KMS-11 (cell line): ENCODE data around the gene AMELY.

Experiments used
- H2AFZ ChIP-seq: fragments of 200-600 bp; sonication (generic); 2 replicates; pipeline ENCODE4 v1.6.1; 2016; ENCODE audit warnings: antibody characterized with exemption, mixed run types, low read depth
- H3K27ac ChIP-seq: fragments of 200-600 bp; sonication (generic); 2 replicates; pipeline ENCODE4 v1.6.1; 2016; ENCODE audit warnings: mild to moderate bottlenecking, mixed run types
- H3K27me3 ChIP-seq: fragments of 200-600 bp; sonication (generic); 2 replicates; pipeline ENCODE4 v1.6.1; 2017; ENCODE audit warnings: mild to moderate bottlenecking, low read depth, mixed run types, moderate library complexity; ENCODE audit not compliant: insufficient read depth
- H3K36me3 ChIP-seq: fragments of 200-600 bp; sonication (generic); 2 replicates; pipeline ENCODE4 v1.6.1; 2017; ENCODE audit warnings: mild to moderate bottlenecking, mixed run types; ENCODE audit not compliant: insufficient read depth
- H3K4me1 ChIP-seq: fragments of 200-600 bp; sonication (generic); 2 replicates; pipeline ENCODE4 v1.6.1; 2016; ENCODE audit warnings: mild to moderate bottlenecking, low read depth, mixed run types; ENCODE audit not compliant: poor library complexity, severe bottlenecking
- H3K4me2 ChIP-seq: fragments of 200-600 bp; sonication (generic); 2 replicates; pipeline ENCODE4 v1.7.0; 2016; ENCODE audit warnings: mild to moderate bottlenecking, mixed run types
- H3K4me3 ChIP-seq: fragments of 200-600 bp; sonication (generic); IDR thresholded peaks from 2 replicates; pipeline ENCODE4 v1.6.1; 2017; ENCODE audit warnings: low read depth, low read length, mixed read lengths; ENCODE audit not compliant: insufficient read depth
- H3K79me2 ChIP-seq: fragments of 200-600 bp; sonication (generic); 2 replicates; pipeline ENCODE4 v1.6.1; 2016; ENCODE audit warnings: low read depth, mixed run types; ENCODE audit not compliant: insufficient read depth
- H3K9ac ChIP-seq: fragments of 200-600 bp; sonication (generic); 2 replicates; pipeline ENCODE4 v1.6.1; 2016; ENCODE audit warnings: mild to moderate bottlenecking, mixed run types
- H4K20me1 ChIP-seq: fragments of 200-600 bp; sonication (generic); 2 replicates; pipeline ENCODE4 v1.6.1; 2016; ENCODE audit warnings: mild to moderate bottlenecking, mixed run types; ENCODE audit not compliant: insufficient read depth
- TF ChIP-seq, protein P1 (sequence below): fragments of 200-600 bp; sonication (generic); conservative IDR thresholded peaks from 2 replicates; pipeline ENCODE4 v1.6.1; 2017; ENCODE audit warnings: low read depth, mild to moderate bottlenecking, antibody characterized with exemption, low read length, moderate library complexity, mixed read lengths

Gene AMELY

DNA sequence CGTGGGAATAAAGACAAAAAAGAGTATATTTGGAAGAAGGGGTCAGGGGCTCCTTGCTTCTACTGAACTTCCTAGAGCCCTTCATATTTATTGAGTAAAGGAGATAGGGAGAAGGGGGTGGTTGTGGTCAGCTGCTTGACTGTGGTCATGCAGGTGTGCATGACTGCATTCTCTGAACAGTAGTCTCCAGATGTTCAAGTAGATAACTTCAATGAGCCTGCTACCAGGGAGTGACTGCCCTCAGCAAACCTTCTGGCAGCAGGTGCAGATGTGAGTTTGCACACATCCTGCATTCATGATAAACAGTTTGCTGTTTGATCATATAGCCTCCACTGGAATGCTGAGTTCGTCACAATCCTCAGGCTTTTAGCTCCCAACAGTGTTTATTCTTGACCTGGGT is 9.5 kb upstream of the AMELY start:
- H3K4me3 ChIP-seq, result no peak overlapping the region
- no peak overlapping the region for H3K9ac ChIP-seq
- no peaks in the 10 kb centered on the region for H4K20me1 ChIP-seq
- TF ChIP-seq, protein P1, sequence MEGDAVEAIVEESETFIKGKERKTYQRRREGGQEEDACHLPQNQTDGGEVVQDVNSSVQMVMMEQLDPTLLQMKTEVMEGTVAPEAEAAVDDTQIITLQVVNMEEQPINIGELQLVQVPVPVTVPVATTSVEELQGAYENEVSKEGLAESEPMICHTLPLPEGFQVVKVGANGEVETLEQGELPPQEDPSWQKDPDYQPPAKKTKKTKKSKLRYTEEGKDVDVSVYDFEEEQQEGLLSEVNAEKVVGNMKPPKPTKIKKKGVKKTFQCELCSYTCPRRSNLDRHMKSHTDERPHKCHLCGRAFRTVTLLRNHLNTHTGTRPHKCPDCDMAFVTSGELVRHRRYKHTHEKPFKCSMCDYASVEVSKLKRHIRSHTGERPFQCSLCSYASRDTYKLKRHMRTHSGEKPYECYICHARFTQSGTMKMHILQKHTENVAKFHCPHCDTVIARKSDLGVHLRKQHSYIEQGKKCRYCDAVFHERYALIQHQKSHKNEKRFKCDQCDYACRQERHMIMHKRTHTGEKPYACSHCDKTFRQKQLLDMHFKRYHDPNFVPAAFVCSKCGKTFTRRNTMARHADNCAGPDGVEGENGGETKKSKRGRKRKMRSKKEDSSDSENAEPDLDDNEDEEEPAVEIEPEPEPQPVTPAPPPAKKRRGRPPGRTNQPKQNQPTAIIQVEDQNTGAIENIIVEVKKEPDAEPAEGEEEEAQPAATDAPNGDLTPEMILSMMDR, result no peak
- H3K27ac ChIP-seq, result no peak overlapping the region
- no peak overlapping the region for H2AFZ ChIP-seq
- H3K36me3 ChIP-seq, result no peaks in the 10 kb centered on the region
- H3K27me3 ChIP-seq, result no peaks in the 10 kb centered on the region
- H3K4me1 ChIP-seq, result no peaks in the 10 kb centered on the region
- no peaks in the 10 kb centered on the region for H3K79me2 ChIP-seq
- no peak overlapping the region for H3K4me2 ChIP-seq

DNA sequence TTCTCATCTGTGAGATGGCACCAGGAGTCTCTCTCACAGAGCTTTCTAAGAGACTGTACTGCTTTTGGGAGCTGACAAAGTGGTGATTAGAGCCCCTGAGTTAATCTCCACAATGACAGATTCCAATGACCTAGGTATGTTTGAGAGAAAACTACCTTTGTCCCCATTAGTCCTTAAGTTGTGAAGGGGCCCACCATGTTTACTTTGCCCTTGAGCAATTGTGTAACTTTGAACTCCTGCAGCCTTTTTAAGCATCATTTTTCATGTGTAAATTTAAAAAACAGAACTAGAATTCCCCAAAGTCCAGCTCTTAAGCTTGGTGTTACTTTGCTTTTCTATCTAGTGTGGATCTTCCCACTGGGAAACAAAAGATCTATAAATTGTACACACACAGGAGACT is 1.8 kb upstream of the AMELY start:
- Histone ChIP-seq H3K4me1 (no peaks in the 10 kb centered on the region), H4K20me1 (no peaks in the 10 kb centered on the region), H3K27me3 (no peaks in the 10 kb centered on the region), H3K9ac (no peak overlapping the region), H3K36me3 (no peaks in the 10 kb centered on the region), H3K79me2 (no peaks in the 10 kb centered on the region), H3K4me2 (no peak overlapping the region), H3K4me3 (no peak overlapping the region), H3K27ac (no peak overlapping the region), H2AFZ (no peak overlapping the region)
- TF ChIP-seq, protein P1, result no peak

DNA sequence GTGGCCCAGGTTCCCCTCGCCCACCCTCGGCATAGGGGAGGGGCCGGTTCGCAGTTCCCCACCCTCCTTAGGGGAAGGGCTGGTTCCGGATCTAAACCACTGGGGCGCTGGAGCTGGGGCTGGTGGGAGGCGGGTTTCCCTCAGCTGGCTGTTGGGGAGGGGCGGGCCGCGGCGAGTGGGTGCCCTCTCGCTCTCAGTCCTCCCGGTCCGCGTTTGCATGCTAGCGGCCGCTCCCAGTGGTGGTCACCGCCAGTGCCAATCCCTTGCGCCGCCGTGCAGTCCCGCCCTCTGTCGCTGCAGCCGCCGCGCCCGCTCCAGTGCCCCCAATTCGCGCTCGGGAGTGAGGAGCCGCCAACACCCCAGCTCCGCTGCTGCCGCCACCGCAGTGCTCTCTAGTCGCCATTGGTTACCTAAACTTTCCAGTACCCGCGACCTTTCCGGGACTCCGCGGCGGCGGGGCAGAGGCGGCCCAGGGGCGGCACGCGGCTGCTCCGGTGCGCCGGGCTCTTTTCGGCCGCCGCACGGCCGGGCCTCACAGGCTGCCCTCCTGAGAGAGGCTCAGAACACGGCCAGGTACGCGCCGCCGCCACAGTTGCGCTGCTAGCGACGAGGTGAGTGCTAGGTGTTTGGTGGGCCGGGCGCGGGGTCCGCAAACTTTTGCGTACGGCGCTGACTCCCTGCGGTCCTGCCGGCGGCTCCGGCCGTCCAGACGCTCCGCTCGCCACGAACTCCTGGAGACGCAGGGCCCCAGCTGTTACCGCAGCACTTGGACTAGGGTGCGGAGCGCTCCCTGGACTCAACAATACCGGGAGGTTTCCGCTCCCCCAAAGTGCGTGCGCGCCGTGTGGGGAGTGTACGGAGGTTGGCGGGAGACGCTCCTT is 940 bp downstream of the AMELY start, which contains the start of gene TBL1Y:
Gene TBL1Y, plus strand, starts transcription at position 326 of the 881 bp plus-strand sequence. CDS start 114,388 bp downstream, outside the sequence.
- Histone ChIP-seq H3K4me1 (no peaks in the 10 kb centered on the region), H4K20me1 (no peaks in the 10 kb centered on the region), H3K36me3 (no peaks in the 10 kb centered on the region), H2AFZ (no peak within 1 kb of the TSS), H3K27me3 (no peaks in the 10 kb centered on the region), H3K4me3 (no peak within 1 kb of the TSS), H3K4me2 (no peak within 1 kb of the TSS), H3K9ac (no peak within 1 kb of the TSS), H3K27ac (no peak within 1 kb of the TSS), H3K79me2 (no peaks in the 10 kb centered on the region)
- TF ChIP-seq, protein P1, result no peak

DNA sequence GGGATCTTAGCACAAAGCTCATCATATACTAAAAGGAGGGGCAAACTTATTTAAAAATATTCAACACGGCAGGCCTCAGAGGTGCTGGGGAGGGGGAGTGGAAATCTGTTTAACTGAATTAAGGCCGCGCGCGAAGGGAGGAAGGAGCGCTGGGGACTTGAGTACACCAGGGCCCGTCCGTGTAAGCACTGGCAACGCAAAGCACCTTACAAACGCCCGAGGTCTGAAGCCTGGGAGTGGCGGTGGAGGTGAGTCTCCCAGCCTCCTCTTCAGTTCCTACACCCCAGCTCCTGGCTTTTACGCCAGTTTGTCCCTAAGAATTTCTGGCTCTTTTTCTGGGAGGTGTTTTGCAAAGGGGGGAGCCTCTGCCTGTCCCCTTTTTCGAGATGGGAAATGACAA is 1.7 kb downstream of the AMELY start:
- no peak overlapping the region for H3K27ac ChIP-seq
- H3K36me3 ChIP-seq, result no peaks in the 10 kb centered on the region
- H3K4me2 ChIP-seq, result no peak overlapping the region
- no peaks in the 10 kb centered on the region for H3K4me1 ChIP-seq
- H3K27me3 ChIP-seq, result no peaks in the 10 kb centered on the region
- H2AFZ ChIP-seq, result no peak overlapping the region
- H3K9ac ChIP-seq, result no peak overlapping the region
- H4K20me1 ChIP-seq, result no peaks in the 10 kb centered on the region
- no peaks in the 10 kb centered on the region for H3K79me2 ChIP-seq
- TF ChIP-seq, protein P1, result no peak
- H3K4me3 ChIP-seq, result no peak overlapping the region
